ENCODE data around the gene PCDH9. TPM values are rescaled to one million over a fixed set of nuclear protein-coding genes. Genes with fewer than 3 reads are reported as not detected.
"Not testable (repeated sequence)": the region's sequence is repeated elsewhere in the genome, so short reads cannot be mapped to it uniquely, and the experiment has no call there.

PCDH9 gene
- total RNA-seq, 1 experiment from 2014 or later, result 5.8 TPM

DNA sequence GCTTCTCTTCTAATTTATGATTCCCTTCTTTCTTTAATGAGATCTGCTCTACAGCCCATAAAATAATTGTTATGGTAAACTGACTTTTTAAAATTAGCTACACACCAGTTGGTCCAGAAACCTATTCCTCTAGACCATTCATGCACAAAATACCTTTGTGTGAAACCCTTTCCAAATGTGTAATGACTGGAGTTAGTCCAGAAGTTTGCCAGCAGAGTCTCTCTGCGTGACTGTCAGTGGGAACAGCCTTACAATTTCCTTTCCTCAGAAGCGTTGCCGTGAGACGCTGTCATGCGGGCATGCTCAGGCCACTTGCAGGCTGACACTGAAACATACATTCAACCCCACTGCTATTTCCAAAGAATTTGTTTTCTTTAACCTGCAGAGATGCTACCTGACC is 965.2 kb downstream of the PCDH9 start:
- peak; percentile 2 for DNase-seq (ENCODE audit: low spot score)
- H3K4me1 ChIP-seq (ENCODE audit: insufficient read depth, low read length, poor library complexity, severe bottlenecking), result no peaks in the 10 kb centered on the region
- no peak overlapping the region for H3K4me3 ChIP-seq (ENCODE audit: low read depth, low read length, poor library complexity, severe bottlenecking)
- H3K36me3 ChIP-seq (ENCODE audit: insufficient read depth, low read length, poor library complexity, severe bottlenecking), result no peaks in the 10 kb centered on the region
- TF ChIP-seq EZH2 (IDR thresholded peaks at IDR 0.05; ENCODE audit: borderline replicate concordance, low read depth, low read length, poor library complexity, severe bottlenecking), result no peak
- TF ChIP-seq, protein P1, sequence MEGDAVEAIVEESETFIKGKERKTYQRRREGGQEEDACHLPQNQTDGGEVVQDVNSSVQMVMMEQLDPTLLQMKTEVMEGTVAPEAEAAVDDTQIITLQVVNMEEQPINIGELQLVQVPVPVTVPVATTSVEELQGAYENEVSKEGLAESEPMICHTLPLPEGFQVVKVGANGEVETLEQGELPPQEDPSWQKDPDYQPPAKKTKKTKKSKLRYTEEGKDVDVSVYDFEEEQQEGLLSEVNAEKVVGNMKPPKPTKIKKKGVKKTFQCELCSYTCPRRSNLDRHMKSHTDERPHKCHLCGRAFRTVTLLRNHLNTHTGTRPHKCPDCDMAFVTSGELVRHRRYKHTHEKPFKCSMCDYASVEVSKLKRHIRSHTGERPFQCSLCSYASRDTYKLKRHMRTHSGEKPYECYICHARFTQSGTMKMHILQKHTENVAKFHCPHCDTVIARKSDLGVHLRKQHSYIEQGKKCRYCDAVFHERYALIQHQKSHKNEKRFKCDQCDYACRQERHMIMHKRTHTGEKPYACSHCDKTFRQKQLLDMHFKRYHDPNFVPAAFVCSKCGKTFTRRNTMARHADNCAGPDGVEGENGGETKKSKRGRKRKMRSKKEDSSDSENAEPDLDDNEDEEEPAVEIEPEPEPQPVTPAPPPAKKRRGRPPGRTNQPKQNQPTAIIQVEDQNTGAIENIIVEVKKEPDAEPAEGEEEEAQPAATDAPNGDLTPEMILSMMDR (conservative IDR thresholded peaks at IDR 0.05; ENCODE audit: low read depth, low read length), result no peak
- no TSS peak for BruUV-seq (replicated peaks)
- POLR2A ChIA-PET (ENCODE audit: low non-redundant PET), result no interaction called here
- intact Hi-C loops (cut with micrococcal nuclease; ENCODE audit: unreplicated experiment), result no loop called here
- H3K27me3 ChIP-seq (replicated peaks; ENCODE audit: insufficient read depth, low read depth, low read length, poor library complexity), result no peaks in the 10 kb centered on the region
- peaks cover 4% of the 10 kb centered on the region for H3K9me3 ChIP-seq (ENCODE audit: low read depth, low read length, poor library complexity, severe bottlenecking)
- H3K27ac ChIP-seq (ENCODE audit: low read depth, low read length, poor library complexity, severe bottlenecking), result no peak overlapping the region
- CTCF ChIA-PET, result no interaction called here

DNA sequence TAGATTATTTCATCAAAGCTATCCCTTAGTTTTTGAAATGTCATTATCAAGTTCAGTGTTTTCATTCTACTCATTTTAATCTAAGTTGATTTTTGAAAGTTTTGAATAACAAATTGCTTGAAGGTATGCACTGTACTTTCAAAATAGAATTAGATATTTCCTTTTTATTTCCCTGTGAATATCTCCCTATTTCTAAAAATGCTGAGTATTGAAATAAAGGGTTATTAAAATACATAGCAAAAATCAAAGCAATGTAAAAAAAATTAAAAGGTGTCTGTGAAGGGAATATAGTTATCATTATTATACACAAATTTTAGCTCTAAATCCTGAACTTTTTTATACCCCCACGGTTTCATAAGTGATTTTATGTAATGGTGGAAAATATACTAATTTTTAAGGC is 967.8 kb downstream of the PCDH9 start:
- Histone ChIP-seq H3K9me3 (ENCODE audit: low read depth, low read length, poor library complexity, severe bottlenecking) (peaks cover 4% of the 10 kb centered on the region), H3K27me3 (replicated peaks; ENCODE audit: insufficient read depth, low read depth, low read length, poor library complexity) (no peaks in the 10 kb centered on the region), H3K4me3 (ENCODE audit: low read depth, low read length, poor library complexity, severe bottlenecking) (no peak overlapping the region), H3K4me1 (ENCODE audit: insufficient read depth, low read length, poor library complexity, severe bottlenecking) (no peaks in the 10 kb centered on the region), H3K27ac (ENCODE audit: low read depth, low read length, poor library complexity, severe bottlenecking) (no peak overlapping the region), H3K36me3 (ENCODE audit: insufficient read depth, low read length, poor library complexity, severe bottlenecking) (no peaks in the 10 kb centered on the region)
- no peak for DNase-seq (ENCODE audit: low spot score)
- BruUV-seq (replicated peaks), result no TSS peak
- ChIA-PET CTCF (no interaction called here), POLR2A (ENCODE audit: low non-redundant PET) (no interaction called here)
- intact Hi-C loops (cut with micrococcal nuclease; ENCODE audit: unreplicated experiment), result no loop called here
- TF ChIP-seq EZH2 (IDR thresholded peaks at IDR 0.05; ENCODE audit: borderline replicate concordance, low read depth, low read length, poor library complexity, severe bottlenecking), result no peak
- TF ChIP-seq, protein P1 (conservative IDR thresholded peaks at IDR 0.05; ENCODE audit: low read depth, low read length), result no peak

DNA sequence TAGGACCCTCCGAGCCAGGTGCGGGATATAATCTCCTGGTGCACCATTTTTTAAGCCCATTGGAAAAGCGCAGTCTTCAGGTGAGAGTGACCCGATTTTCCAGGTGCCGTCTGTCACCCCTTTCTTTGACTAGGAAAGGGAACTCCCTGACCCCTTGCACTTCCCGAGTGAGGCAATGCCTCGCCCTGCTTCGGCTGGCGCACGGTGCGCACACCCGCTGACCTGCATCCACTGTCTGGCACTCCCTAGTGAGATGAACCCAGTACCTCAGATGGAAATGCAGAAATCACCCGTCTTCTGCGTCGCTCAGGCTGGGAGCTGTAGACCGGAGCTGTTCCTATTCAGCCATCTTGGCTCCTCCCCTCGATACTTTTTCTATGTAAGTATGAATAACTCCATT is 970.7 kb downstream of the PCDH9 start:
- H3K4me1 ChIP-seq (ENCODE audit: insufficient read depth, low read length, poor library complexity, severe bottlenecking); H3K9me3 ChIP-seq (ENCODE audit: low read depth, low read length, poor library complexity, severe bottlenecking); POLR2A ChIA-PET (ENCODE audit: low non-redundant PET); H3K27me3 ChIP-seq (replicated peaks; ENCODE audit: insufficient read depth, low read depth, low read length, poor library complexity); BruUV-seq (replicated peaks); H3K27ac ChIP-seq (ENCODE audit: low read depth, low read length, poor library complexity, severe bottlenecking); H3K36me3 ChIP-seq (ENCODE audit: insufficient read depth, low read length, poor library complexity, severe bottlenecking); DNase-seq (ENCODE audit: low spot score); intact Hi-C loops (cut with micrococcal nuclease; ENCODE audit: unreplicated experiment); H3K4me3 ChIP-seq (ENCODE audit: low read depth, low read length, poor library complexity, severe bottlenecking); CTCF ChIA-PET: not testable (repeated sequence)

Data from A673 (cell line).